Bone marrow (tissue), 2 donors: ENCODE data around the gene ZNF106.

Experiments used
- DNase-seq, 2 donors: peaks; one replicate each; lab custom pipeline; 2025; lab: John Stamatoyannopoulos, UW

The ZNF106 gene

DNA sequence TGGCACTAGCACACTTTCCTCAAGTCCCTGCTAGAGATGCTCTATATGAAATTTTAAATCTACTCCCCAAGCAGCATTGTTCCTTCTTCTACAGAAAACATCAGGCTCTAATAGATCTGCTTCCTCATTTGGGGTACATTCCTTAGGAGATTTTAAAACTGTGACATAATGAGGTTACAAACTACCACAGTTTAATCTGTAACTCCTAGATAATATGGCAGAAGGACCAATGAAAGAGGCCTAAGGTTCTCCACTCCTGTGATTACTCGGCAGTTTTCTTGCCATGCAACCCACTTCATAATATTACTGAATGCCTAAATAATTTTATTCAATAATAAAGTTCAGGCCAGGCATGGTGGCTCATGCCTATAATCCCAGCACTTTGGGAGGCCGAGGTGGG, 16.1 kb downstream of the ZNF106 start:
- DNase-seq: no peak

DNA sequence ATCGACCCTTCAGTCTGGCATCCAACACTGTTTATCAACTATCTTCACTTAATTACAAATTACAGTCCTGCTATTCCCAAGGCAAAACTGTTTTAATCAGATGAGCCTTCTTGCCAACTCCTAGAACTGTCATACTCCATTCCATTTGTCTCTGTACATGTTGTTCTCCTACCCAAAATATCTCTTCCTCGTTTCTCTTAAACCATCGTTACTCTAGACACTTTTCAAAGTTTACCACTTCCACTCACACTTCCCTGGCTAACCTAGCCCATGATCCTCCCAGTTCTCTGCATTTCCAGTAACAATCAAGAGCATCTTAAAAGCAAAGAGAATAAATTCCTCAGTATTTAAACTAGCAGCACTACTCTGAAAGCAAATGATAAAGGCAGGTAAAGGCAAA, 19.9 kb downstream of the ZNF106 start:
- no peak for DNase-seq

DNA sequence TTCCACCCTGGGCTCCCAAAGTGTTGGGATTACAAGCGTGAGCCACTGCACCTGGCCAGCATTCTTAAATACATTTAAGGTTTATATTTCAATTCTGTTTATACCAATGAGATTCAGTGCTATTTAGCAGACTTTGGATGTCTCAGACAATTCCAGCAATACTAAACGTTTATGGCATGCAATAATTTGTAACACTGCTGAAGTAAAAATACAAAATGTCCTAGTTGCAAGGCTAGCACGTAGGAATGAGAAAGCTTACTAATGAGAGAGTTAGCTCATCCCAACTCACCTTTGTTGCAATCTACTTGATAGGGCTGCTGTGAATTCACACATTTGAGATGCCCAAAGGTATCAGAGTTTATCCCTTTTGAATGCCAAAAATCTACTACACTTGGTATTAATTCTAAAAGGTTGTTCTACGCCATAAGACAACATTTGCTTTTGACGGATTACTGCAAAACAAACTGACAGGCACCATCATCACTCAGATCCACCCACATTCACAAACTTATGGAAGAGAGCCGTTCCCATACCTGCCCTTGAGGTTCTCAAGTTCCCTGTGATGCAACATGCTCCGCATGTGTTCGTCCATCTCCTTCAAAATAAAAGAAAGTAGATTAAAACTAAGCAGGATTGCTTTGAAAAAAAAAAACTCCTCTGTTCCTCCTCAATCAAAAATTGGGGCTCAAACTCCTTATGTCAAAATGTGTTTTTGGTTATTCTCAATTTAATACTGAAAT, 25.3 kb downstream of the ZNF106 start:
- DNase-seq: no peak

DNA sequence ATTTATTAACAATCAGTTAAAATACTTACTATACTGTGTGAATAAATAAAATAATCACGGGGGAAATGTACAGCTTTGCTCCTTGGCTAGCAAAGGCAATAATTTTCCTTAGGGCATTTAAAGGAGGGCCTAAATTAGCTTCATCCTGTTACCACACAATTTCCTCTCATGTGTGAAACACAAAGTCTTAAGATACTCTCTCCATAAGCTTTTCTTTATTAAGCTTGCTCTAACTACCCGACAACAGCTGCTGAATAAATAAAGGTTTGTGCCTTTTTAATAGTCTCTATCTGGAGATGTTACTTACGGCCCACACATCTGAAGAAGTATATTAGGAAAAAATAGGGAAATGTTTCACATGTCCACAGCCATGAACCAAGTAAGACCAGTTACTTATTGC, 29.7 kb downstream of the ZNF106 start:
- no peak for DNase-seq

DNA sequence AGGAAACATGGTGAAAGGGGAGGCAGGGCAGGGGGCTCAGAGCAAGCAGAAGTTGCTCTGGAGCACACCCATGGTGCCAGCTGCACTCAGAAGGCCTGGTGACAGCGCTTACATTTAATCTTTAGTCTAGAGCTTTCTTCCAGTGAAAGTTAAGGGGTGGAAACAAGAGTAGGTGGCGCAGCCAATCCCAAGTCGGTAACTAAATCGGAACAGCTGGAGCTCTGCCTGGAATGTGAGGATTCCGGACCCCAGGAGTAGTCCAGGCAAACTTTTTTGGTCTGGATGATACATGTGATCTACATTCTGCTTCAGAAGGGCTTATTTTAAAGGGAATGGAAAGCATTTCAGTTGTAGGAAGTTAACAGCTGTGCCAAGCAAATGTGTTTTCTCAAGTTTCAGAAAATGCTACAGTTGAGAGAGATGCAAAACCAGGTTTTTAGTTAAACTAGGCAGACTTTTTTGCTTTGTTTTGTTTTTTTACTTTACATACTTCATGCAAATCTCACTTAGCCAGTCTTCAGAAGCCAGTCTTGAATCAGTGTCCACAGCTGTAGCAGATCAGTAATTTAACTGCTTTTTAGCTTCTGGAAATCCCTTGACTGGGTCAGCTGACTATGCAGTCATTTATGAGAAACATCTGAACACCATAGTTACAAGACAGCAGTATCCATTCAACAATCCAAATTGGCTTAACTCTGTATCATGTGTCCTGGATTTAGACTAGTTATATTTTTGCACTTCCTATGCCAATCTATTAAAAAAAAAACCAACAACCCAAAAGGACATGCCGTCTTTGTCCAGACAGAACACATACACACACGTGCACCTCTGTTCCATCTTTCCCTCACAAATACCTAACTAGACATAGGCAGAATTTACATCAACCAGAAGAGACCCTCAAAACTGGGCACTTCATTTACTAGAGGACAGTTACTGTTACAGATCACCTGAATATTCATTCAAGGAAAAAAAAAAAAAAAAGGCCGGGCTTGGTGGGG, 33.2 kb downstream of the ZNF106 start:
- DNase-seq: no peak

DNA sequence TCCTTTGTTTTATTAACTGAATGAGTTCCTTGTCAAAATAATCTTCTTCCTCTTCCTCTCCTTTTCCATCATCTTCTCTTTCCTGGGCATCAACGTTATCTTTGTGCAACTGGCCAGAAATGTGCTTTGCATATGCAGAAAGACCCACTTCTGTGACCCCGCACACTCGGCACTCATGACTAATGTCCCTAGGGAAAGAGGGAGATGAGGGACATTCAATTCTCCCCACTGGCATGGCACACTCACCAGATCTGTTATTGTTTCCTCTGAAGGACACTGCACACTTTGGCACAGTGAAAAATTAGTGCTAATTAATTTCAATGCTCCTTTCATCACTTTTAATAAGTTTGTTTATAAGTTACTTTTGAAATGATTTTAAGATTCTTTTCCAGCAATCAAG, 34.0 kb downstream of the ZNF106 start:
- no peak for DNase-seq

DNA sequence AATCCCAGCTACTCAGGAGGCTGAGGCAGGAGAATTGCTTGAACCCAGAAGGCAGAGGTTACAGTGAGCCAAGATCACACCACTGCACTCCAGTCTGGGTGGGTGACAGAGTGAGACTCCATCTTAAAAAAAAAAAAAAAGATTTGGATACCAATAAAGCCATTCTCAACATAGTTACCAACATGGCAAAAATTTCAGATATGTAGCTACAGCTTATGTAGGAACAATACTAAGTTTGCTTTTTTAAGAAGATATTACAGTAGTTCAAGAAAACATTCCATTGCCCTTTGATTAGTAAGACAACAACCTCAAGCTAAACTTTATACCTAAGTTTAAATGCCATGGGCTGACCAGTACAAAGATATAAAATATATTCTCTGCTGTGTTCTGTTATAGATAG, 34.4 kb downstream of the ZNF106 start:
- no peak for DNase-seq

DNA sequence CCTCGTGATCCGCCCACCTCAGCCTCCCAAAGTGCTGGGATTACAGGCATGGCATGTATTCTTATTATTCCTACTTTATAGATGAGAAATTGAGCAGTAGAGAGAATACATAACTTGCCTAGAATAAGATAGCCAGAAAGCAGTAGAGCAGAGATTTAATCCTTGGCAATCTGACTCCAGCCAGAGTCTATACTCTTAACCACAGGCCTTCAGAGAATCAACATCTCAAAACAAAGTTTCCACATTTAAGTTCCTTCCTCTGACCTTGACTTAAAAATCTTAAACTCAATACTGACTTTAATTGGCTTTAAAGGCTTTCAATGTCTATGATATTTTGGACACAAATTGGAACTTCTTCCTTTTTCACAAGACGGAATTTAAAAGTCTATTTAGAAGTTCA, 37.1 kb downstream of the ZNF106 start:
- no peak for DNase-seq

DNA sequence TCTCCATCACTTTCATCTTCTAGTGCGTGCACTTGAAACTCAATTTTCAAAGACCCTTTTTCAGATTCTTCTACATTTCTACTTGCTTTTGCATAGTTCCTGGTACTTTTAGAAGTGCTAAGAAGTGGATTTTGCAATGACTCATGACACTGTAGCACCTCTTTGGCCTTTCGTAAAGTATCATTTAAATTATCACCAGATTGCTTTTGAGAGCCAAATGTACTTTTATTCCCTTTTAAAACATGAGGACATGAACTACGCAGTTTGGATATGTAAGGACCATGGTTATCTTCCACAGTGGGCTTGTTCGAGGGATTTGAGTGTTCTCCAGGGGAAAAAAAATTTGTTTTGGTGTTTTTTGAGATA, 40.5 kb downstream of the ZNF106 start:
- no peak for DNase-seq

DNA sequence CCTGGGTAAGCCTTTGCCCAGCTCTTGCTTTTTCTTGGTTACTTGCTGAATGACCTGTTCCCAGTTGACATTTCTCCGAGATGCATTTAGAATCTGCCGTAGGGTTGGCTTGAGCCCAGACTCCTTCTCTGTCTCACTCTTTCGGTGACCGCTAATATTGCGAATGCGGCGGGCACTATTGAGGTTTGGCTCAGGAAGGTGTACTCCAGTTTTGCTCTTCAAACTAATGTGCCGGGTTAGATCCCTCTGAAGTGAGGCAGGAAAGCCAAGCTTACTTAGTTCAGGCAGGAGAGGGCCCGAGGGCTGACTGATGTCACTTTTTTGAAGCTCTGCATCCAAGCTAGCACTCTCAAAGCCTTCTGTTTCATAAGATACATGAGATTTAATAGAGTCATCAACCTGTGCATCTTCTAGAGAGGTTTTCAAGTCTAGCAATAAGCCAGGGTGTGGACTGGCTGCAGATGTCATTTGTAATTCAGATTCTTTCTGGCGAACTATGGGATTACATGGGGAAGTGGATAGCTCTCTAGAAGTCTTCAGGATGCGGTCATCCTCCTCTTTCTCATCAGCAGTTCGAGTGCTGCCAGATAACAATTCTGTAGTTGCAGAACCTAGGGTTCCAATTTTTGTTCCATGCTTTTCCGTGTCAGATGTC, 41.0 kb downstream of the ZNF106 start:
- no peak for DNase-seq

DNA sequence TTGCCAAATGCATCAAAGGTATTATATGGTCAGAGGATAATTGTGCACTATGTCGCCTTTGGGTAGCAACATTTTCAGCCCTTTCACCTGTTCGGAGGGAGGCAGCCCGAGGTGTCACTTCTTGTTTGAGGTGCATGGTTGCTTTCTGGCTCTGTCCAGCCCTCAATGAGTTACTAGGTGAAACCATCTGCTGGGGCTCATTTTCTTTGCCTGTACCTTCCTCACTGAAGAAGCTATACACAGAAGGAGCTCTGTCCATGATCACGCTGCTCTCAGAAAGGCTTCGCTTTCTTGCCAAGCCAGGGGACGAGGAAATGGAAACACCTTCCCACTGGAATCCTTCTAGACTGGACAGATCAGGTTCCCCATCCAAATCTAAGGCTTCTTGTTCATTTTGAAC, 42.7 kb downstream of the ZNF106 start:
- no peak for DNase-seq

DNA sequence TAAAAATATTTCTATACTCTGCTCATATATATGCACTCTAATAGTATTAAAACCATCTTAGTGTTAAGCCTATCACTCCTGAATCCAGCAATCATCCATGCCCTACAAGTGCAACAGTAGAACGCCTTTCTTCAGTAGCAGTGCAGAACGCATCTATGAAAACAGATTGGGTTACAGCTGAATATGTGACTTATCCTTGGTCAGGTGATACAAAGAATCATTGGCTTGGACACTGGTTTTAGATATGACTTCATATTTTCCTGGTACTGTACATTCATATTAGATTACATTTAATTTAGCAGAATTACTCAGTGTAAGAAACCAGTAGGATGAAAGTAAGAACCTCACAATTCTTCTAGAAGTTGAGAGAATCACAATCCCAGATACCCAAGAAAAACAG, 43.3 kb downstream of the ZNF106 start:
- no peak for DNase-seq

DNA sequence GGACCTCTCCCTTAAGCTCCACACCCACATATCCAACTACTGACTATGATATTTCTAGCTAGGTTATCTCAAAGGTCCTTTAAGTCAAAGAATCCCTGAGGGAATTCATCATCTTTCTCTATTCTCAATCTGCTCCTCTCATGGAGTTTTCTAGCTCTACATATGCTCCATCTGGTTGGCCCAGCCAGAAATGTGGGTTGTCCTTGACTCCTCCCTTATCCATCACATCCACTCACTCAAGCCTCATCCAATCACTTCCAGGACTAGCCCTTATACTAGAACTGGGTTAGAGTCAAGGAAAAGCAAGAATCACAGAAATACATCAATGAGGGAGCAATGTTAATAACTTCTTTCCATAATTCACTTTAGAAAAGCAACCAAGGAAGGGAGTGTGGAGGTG, 45.4 kb downstream of the ZNF106 start:
- DNase-seq: no peak

DNA sequence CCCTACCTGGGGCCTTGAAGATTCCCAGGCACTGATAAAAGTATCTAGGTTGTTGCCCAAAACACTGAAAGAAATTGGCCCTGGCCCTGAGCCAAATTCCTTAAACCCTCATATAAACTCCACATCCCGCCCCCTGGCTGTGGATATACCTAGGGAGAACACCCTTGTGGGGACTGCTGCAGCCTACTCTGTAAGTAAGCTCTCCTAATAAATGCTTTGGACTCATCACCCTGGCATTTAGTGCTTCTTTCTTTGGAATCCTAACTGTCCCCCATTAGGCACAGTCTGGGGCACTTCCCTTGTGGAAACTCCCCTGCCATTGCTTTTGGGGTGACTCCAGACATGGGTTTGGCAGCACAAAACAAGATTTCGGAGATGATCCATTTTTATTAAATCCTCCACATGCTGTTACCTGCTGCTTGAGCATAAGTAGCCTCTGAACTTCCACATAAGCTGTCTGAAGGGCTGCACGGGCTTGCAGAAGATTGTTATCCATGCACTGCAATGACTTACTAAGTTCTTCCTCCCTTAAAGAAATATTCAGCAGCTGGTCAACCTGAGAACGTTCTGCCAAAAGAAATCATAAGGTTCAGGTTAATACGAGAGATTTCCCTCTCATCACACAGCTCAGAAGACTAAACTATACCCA, 46.4 kb downstream of the ZNF106 start:
- DNase-seq: no peak

DNA sequence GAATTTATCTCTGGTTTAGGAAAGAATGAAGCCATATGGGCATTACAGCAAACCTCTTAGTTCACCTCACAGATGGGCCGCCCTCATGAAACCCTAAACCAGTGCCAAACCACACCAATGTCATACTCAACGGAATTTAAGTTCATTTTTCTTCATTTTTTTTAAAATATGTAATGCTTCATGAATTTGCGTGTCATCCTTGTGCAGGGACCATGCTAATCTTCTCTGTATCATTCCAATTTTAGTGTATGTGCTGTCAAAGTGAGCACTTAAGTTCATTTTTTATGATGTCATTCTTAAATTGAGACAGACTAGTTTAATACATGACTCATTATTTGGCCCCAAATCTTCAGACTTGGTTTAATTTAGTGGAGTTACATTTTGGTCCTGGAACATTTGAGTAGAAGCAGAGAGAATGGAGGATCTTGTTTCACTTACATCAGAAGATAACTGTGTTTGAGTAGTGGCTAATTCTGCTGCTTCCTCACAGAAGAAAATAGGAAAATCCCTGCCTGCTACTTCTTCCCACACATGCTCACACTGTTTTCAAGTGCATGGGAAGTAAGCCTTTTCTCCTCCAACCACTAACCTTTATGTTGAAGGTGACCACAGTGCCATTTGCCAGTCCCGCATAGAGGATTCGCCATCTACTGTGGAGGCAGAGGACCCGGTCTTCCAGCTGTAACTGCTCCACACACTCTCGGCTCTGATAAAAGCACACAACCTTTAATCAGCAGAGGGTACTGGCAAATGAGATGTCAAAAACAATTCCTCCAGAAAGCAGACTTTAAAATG, 63.3 kb downstream of the ZNF106 start:
- DNase-seq: no peak

DNA sequence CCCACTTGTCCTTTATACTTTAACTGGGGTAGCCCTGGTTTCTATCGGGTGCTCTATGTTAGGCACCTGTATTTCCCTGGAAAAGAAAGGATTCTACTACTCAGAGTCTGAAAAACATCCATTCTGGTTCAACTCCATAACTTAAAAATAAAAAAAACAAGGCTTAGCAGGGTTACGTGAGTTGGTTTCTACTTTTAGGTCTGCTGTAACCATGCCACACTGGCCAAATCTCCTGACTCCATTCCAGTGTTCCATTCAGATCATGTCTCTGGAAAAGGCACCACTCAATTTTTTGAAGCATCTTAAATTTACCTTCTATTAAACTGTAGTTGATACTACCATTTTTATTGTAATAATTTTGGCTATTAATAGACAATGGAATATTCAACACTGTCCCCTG, 69.6 kb downstream of the ZNF106 start:
- no peak for DNase-seq

DNA sequence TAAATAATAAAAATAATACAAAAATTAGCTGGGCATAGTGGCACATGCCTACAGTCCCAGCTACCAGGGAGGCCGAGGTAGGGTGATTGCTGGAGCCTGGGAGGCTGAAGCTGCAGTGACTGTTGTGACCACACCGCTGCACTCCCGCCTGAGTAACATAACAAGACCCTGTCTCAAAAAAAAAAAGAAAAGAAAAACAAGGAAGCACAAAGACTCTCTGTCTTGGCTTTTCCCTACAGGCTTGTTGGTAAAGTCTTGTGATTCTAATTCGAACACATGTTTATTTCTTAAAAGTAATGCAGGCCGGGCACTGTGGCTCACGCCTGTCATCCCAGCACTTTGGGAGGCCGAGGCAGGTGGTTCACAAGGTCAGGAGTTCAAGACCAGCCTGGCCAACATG, 71.6 kb downstream of the ZNF106 start:
- DNase-seq: no peak

DNA sequence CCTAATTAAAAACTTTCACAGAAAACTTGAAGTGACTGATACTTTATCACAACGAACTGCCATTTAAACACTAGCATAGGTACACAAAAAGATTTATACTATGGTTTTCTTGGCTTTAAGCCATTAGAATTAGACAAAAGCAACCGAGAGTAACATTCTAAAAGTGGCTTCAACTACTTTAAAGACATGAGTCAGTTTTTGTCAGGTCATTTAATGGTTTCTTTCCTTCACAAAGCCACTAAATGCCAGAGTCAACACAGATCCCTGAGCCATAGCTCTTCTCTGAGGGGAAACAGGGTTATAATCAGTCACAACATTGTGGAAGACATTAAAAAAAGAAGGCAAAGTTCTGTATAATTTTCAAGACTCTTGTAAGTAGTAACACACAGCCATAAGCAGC, 77.0 kb downstream of the ZNF106 start:
- no peak for DNase-seq

DNA sequence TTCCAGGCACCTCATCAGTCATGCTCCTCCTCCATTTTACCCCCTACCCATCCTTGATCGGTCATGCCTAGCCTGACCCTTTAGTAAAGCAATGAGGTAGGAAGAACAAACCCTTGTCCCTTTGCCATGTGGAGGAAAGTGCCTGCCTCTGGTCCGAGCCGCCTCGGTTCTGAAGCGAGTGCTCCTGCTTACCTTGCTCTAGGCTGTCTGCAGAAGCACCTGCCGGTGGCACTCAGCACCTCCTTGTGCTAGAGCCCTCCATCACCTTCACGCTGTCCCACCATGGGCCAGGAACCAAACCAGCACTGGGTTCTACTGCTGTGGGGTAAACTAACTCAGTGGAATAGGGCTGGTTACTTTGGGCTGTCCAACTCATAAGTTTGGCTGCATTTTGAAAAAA, 79.1 kb downstream of the ZNF106 start:
- DNase-seq: no peak

DNA sequence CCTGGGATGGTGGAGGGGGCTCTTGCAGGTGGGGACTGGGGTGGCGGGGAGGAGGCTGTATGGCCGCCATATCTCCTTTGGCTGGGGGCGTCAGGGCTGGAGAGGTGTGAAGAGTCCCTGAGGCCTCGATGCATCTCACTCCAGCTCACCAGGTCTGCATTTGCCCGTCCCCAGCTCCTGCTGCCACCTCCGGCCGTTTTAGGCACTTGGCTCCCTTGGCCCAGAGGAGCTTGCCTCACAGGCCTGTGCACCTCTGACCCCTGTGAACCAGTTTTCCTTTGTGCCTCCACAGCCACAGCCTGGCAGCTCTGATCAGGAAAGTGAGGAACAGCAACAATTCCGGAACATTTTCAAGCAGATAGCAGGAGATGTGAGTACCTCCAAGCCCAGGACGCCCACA, 81.9 kb downstream of the ZNF106 start:
- DNase-seq: no peak

DNA sequence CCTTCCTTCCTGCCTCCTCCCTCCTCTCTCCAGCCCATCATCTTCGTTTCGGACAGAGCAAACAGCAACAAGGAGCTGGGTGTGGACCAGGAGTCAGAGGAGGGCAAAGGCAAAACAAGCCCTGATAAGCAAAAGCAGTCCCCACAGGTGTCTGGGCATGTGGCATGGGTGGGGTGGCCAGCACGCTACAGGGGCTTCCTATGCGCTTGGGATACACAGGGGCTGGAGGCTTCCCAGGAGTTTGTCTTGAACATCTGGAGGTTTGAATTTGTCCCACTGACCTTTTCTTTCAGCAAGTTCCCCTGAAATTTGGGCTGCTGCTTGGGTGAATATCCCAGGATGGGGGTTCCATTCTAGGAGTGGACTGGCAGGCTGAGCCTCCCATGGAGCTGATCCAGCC, 82.8 kb downstream of the ZNF106 start:
- no peak for DNase-seq
